Measurements from ENCODE around the gene TMC4.
"Not testable (repeated sequence)": the region's sequence is repeated elsewhere in the genome, so short reads cannot be mapped to it uniquely, and the experiment has no call there.

Gene TMC4

GRCh38 chr19:54209058-54209810 lies 36.3 kb upstream of the TMC4 start:
- Mint-ChIP-seq H3K9me3 (no peaks in the 10 kb centered on the region), H3K4me3 (no peak overlapping the region), H3K36me3 (ENCODE audit: low read depth) (peaks cover 62% of the 10 kb centered on the region), H3K4me1 (ENCODE audit: low read depth) (peaks cover 87% of the 10 kb centered on the region), H3K27ac (peak overlapping the region; percentile 94), H3K27me3 (no peaks in the 10 kb centered on the region)
- intact Hi-C loops (cut with micrococcal nuclease), result loop anchor here (2.0 to 10.0 kb wide), 4 partner anchors 14 to 176 kb away; partner anchors contain the start of gene LILRB3

GRCh38 chr19:54208784-54209057 lies 35.8 kb upstream of the TMC4 start:
- Mint-ChIP-seq H3K9me3 (no peaks in the 10 kb centered on the region), H3K4me1 (ENCODE audit: low read depth) (peaks cover 93% of the 10 kb centered on the region), H3K4me3 (peak overlapping the region; percentile 60), H3K27me3 (no peaks in the 10 kb centered on the region), H3K36me3 (ENCODE audit: low read depth) (peaks cover 67% of the 10 kb centered on the region), H3K27ac (peak overlapping the region; percentile 94)
- intact Hi-C loops (cut with micrococcal nuclease), result loop anchor here (2.0 to 10.0 kb wide), 4 partner anchors 14 to 176 kb away; partner anchors contain the start of gene LILRB3

- Mint-ChIP-seq H3K4me1 (ENCODE audit: low read depth) (peaks cover 97% of the 10 kb centered on the region), H3K36me3 (ENCODE audit: low read depth) (peaks cover 73% of the 10 kb centered on the region), H3K9me3 (no peaks in the 10 kb centered on the region), H3K4me3 (peak overlapping the region; percentile 74), H3K27me3 (no peaks in the 10 kb centered on the region), H3K27ac (peak overlapping the region; percentile 94)
- intact Hi-C loops (cut with micrococcal nuclease), result loop anchor here (2.0 to 10.0 kb wide), 4 partner anchors 15 to 177 kb away; partner anchors contain the start of gene LILRB3
Measured at GRCh38 chr19:54207983-54208783, 35.2 kb upstream of the TMC4 start.

- Mint-ChIP-seq H3K36me3 (ENCODE audit: low read depth) (peaks cover 78% of the 10 kb centered on the region), H3K4me1 (ENCODE audit: low read depth) (peaks cover 97% of the 10 kb centered on the region), H3K27me3 (no peaks in the 10 kb centered on the region), H3K4me3 (peak overlapping the region; percentile 74), H3K9me3 (no peaks in the 10 kb centered on the region), H3K27ac (peak overlapping the region; percentile 94)
- intact Hi-C loops (cut with micrococcal nuclease), result loop anchor here (5.0 to 10.0 kb wide), 3 partner anchors 40 to 177 kb away; no protein-coding TSS in a partner anchor
Measured at GRCh38 chr19:54207676-54207982, 34.7 kb upstream of the TMC4 start.

GRCh38 chr19:54207193-54207592 lies 34.2 kb upstream of the TMC4 start:
- intact Hi-C loops (cut with micrococcal nuclease), result loop anchor here (5.0 to 10.0 kb wide), 3 partner anchors 40 to 178 kb away; no protein-coding TSS in a partner anchor
- Mint-ChIP-seq H3K36me3 (ENCODE audit: low read depth) (peaks cover 82% of the 10 kb centered on the region), H3K4me1 (ENCODE audit: low read depth) (peaks cover 99% of the 10 kb centered on the region), H3K4me3 (peak overlapping the region; percentile 74), H3K27ac (peak overlapping the region; percentile 94)
- not testable (repeated sequence) for H3K9me3 Mint-ChIP-seq, H3K27me3 Mint-ChIP-seq

GRCh38 chr19:54206831-54207177 lies 33.8 kb upstream of the TMC4 start:
- Mint-ChIP-seq H3K4me3 (peak overlapping the region; percentile 74), H3K27me3 (no peaks in the 10 kb centered on the region), H3K4me1 (ENCODE audit: low read depth) (peaks cover 99% of the 10 kb centered on the region), H3K27ac (peak overlapping the region; percentile 94), H3K36me3 (ENCODE audit: low read depth) (peaks cover 86% of the 10 kb centered on the region), H3K9me3 (no peaks in the 10 kb centered on the region)
- intact Hi-C loops (cut with micrococcal nuclease), result loop anchor here (5.0 to 10.0 kb wide), 3 partner anchors 40 to 178 kb away; no protein-coding TSS in a partner anchor

- H3K9me3 Mint-ChIP-seq, result no peaks in the 10 kb centered on the region
- intact Hi-C loops (cut with micrococcal nuclease), result loop anchor here (5.0 to 10.0 kb wide), 3 partner anchors 41 to 179 kb away; no protein-coding TSS in a partner anchor
- peak overlapping the region; percentile 94 for H3K27ac Mint-ChIP-seq
- no peaks in the 10 kb centered on the region for H3K27me3 Mint-ChIP-seq
- H3K36me3 Mint-ChIP-seq (ENCODE audit: low read depth), result peaks cover 90% of the 10 kb centered on the region
- peak overlapping the region; percentile 74 for H3K4me3 Mint-ChIP-seq
- H3K4me1 Mint-ChIP-seq (ENCODE audit: low read depth), result peaks cover 98% of the 10 kb centered on the region
Measured at GRCh38 chr19:54206030-54206830, 33.3 kb upstream of the TMC4 start.

- Mint-ChIP-seq H3K9me3 (no peaks in the 10 kb centered on the region), H3K36me3 (ENCODE audit: low read depth) (peaks cover 89% of the 10 kb centered on the region), H3K4me3 (peak overlapping the region; percentile 67), H3K4me1 (ENCODE audit: low read depth) (peaks cover 85% of the 10 kb centered on the region), H3K27ac (peak overlapping the region; percentile 94), H3K27me3 (no peaks in the 10 kb centered on the region)
- intact Hi-C loops (cut with micrococcal nuclease), result loop anchor here (5.0 to 10.0 kb wide), 3 partner anchors 42 to 180 kb away; no protein-coding TSS in a partner anchor
Measured at GRCh38 chr19:54204767-54205468, 32.0 kb upstream of the TMC4 start.

GRCh38 chr19:54203151-54203611 lies 30.2 kb upstream of the TMC4 start:
- H3K4me1 Mint-ChIP-seq (ENCODE audit: low read depth), result peaks cover 76% of the 10 kb centered on the region
- peaks cover 77% of the 10 kb centered on the region for H3K36me3 Mint-ChIP-seq (ENCODE audit: low read depth)
- H3K27me3 Mint-ChIP-seq, result no peaks in the 10 kb centered on the region
- H3K27ac Mint-ChIP-seq, result peak overlapping the region; percentile 94
- no peaks in the 10 kb centered on the region for H3K9me3 Mint-ChIP-seq
- intact Hi-C loops (cut with micrococcal nuclease), result loop anchor here (10.0 kb wide), 1 partner anchor 182 kb away; no protein-coding TSS in a partner anchor
- peak overlapping the region; percentile 66 for H3K4me3 Mint-ChIP-seq

- H3K27me3 Mint-ChIP-seq, result no peaks in the 10 kb centered on the region
- peak overlapping the region; percentile 90 for H3K4me3 Mint-ChIP-seq
- H3K27ac Mint-ChIP-seq, result peak overlapping the region; percentile 91
- H3K4me1 Mint-ChIP-seq (ENCODE audit: low read depth), result peaks cover 71% of the 10 kb centered on the region
- peaks cover 71% of the 10 kb centered on the region for H3K36me3 Mint-ChIP-seq (ENCODE audit: low read depth)
- H3K9me3 Mint-ChIP-seq, result no peaks in the 10 kb centered on the region
- intact Hi-C loops (cut with micrococcal nuclease), result loop anchor here (10.0 kb wide), 1 partner anchor 183 kb away; no protein-coding TSS in a partner anchor
Measured at GRCh38 chr19:54201980-54202379, 29.0 kb upstream of the TMC4 start.

GRCh38 chr19:54201172-54201701 lies 28.3 kb upstream of the TMC4 start:
- no peaks in the 10 kb centered on the region for H3K9me3 Mint-ChIP-seq
- H3K27me3 Mint-ChIP-seq, result no peaks in the 10 kb centered on the region
- peak overlapping the region; percentile 90 for H3K4me3 Mint-ChIP-seq
- peak overlapping the region; percentile 91 for H3K27ac Mint-ChIP-seq
- peaks cover 63% of the 10 kb centered on the region for H3K36me3 Mint-ChIP-seq (ENCODE audit: low read depth)
- intact Hi-C loops (cut with micrococcal nuclease), result loop anchor here (10.0 kb wide), 1 partner anchor 184 kb away; no protein-coding TSS in a partner anchor
- peaks cover 69% of the 10 kb centered on the region for H3K4me1 Mint-ChIP-seq (ENCODE audit: low read depth)

- Mint-ChIP-seq H3K27ac (peak overlapping the region; percentile 91), H3K36me3 (ENCODE audit: low read depth) (peaks cover 62% of the 10 kb centered on the region), H3K27me3 (no peaks in the 10 kb centered on the region), H3K9me3 (no peaks in the 10 kb centered on the region), H3K4me3 (no peak overlapping the region), H3K4me1 (ENCODE audit: low read depth) (peaks cover 58% of the 10 kb centered on the region)
- intact Hi-C loops (cut with micrococcal nuclease), result no loop called here
Measured at GRCh38 chr19:54199401-54199800, 26.4 kb upstream of the TMC4 start.

- H3K36me3 Mint-ChIP-seq (ENCODE audit: low read depth), result peaks cover 59% of the 10 kb centered on the region
- H3K4me1 Mint-ChIP-seq (ENCODE audit: low read depth), result peaks cover 46% of the 10 kb centered on the region
- no peaks in the 10 kb centered on the region for H3K27me3 Mint-ChIP-seq
- H3K27ac Mint-ChIP-seq, result peak overlapping the region; percentile 70
- intact Hi-C loops (cut with micrococcal nuclease), result no loop called here
- H3K4me3 Mint-ChIP-seq, result peak overlapping the region; percentile 17
- H3K9me3 Mint-ChIP-seq, result no peaks in the 10 kb centered on the region
Measured at GRCh38 chr19:54197121-54197520, 24.2 kb upstream of the TMC4 start.

All from dendritic cell treated with granulocyte-macrophage colony-stimulating factor and Interleukin-4, amounts not matched to agents 40 ng/mL and 50 ng/mL, for 4 days (primary cell).